Lower leg skin (tissue), 3 donors: Measurements from ENCODE around the gene ADGRF5.

Source experiments
- POLR2A ChIP-seq, 2 donors: fragments of 450-650 bp; IDR thresholded peaks; one replicate each; pipeline ENCODE4 v1.6.1; 2016 to 2017; ENCODE audit warnings: antibody characterized with exemption in 2 of 2, mild to moderate bottlenecking in 1 of 2, moderate library complexity in 1 of 2
- TF ChIP-seq, protein P1 (sequence below), 3 donors: fragments of 450-650 bp; IDR thresholded peaks; one replicate each; pipeline ENCODE4 v1.5.1; 2016; ENCODE audit warnings: antibody characterized with exemption in 3 of 3, mild to moderate bottlenecking in 3 of 3, moderate library complexity in 2 of 3

DNA sequence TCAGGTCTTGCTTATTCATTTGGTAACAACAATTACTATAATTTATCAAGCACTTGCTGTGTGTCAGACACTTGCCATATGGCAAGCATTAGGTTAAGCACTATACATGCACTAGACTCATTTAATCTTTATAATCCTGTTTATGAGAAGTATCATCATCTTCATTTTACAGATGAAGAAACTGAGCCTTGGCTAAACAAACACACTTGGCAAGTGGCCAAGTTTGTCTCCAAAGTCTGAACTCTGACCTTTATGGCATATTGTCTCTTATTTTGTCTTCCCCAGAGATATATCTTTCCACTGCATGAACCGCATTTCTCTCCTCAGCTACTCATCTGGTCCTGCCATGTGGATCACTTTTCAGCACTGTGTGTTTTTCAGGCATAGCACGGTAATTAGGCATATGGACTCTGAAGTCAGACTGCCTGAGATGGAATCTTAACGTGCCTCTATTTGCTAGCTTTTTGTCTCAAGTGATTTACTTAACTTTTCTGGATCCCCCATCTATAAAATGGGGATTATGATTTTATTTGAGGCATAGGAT lies 4.7 kb downstream of the ADGRF5 start:
- TF ChIP-seq, protein P1, sequence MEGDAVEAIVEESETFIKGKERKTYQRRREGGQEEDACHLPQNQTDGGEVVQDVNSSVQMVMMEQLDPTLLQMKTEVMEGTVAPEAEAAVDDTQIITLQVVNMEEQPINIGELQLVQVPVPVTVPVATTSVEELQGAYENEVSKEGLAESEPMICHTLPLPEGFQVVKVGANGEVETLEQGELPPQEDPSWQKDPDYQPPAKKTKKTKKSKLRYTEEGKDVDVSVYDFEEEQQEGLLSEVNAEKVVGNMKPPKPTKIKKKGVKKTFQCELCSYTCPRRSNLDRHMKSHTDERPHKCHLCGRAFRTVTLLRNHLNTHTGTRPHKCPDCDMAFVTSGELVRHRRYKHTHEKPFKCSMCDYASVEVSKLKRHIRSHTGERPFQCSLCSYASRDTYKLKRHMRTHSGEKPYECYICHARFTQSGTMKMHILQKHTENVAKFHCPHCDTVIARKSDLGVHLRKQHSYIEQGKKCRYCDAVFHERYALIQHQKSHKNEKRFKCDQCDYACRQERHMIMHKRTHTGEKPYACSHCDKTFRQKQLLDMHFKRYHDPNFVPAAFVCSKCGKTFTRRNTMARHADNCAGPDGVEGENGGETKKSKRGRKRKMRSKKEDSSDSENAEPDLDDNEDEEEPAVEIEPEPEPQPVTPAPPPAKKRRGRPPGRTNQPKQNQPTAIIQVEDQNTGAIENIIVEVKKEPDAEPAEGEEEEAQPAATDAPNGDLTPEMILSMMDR (IDR thresholded peaks at IDR 0.05): no peak
- TF ChIP-seq POLR2A (IDR thresholded peaks at IDR 0.05): no peak
